COLO668 (cell line): ENCODE data around the gene TNFRSF8.
A peak's percentile ranks its signal among the peaks of the same experiment; 100 is the strongest.

Experiments used
- DNase-seq: peaks from one replicate; lab custom pipeline; 2025; ENCODE audit not compliant: unreplicated experiment; lab: John Stamatoyannopoulos, UW

The TNFRSF8 gene

DNA sequence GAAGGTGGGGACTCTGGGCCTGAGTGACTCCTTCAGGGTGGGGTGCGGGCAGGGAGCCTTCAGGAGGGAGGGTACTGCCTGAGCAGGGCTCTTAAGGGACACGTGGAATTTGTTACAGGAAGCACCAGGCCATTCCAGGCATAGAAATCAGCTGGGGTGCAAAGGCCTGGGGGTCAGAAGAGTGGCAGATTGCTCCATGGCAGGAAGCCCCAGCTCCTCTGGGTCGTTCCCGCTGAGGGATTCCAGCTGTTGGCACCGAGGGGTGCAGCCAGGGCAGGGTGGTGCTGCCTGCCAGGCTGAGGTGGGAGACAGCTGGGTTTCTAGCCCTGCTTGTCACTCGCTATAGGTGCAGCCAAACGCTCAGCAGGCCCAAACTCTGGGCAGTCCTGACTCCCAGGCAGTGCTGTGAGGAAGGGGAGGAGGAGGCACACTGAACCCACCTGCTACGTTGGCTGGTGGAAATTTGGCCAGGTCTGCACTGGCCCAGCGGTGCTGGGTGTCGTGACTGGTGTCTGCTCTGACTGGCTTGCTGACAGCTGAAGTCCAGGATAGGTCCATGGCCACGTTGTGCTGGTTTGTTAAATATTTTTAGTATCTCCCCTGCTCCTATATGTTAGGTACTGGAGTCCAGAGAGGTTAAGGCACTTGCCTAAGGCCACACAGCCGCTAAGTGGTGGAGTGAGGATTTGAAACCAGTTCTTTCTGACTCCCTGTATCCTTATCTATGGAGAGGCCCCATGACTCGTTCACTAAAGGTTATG, 123.0 kb downstream of the TNFRSF8 start:
- no peak for DNase-seq

DNA sequence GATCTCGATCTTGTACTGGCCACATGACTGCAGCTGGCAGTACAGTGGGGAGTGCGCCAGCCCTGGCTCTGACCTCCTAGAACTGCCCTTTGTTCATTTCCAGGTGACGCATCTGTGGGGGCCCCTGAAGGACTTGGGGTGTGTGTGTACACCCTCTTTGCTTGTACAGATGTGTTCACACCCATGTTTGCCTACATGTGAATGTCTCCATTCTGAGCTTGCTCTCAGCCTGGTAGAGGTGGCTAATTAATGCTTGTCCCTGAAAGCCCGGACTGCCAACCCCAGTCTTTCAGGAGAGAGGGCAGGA, 123.5 kb downstream of the TNFRSF8 start:
- no peak for DNase-seq

DNA sequence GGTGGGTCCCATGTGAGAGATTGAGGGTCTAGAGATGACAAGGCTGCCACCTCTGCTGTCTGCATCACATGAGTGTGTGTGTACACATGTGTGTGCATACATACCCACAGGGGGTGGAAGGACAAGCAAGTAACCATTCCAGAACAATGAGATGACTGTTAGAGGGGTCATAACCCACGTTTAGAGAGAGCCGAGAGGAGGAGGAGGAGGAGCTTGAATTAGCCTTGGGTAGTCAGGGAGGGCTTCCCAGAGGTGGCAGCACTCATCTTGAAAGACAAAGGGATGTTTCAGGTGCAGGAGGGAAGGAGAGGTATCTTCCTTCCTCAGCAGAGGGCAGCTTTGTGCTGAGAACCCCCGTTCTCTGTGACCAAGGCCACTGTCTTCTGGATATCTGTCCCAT, 125.0 kb downstream of the TNFRSF8 start:
- no peak for DNase-seq

DNA sequence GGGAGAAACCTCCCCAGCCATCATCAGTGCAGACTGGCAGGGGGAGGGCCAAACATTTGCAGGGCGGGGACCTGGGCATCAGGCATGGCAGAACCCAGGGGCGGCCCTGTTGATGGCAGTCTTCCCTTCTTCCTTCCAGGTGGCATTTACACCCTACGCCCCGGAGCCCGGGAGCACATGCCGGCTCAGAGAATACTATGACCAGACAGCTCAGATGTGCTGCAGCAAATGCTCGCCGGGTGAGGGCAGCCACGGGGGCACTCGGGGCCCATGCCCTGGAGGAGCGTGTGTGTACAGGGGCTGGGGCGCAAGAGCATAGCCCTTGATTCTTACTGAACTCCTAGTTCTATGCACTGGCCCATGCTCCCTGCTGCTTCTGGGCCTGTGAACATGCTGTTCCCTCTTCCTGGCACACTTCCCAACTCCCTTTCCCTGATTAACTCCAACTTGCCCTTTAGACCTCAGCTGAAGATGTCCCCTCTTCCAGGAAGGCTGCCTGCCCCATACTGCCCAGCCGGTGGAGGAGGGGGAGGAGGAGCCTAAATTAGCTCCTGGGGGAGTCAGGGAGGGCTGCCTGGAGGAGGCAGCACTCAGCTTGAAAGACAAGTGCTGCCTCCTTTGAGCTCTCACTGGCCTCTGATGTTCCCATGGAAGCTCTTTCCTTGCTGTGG, 125.7 kb downstream of the TNFRSF8 start:
- no peak for DNase-seq

DNA sequence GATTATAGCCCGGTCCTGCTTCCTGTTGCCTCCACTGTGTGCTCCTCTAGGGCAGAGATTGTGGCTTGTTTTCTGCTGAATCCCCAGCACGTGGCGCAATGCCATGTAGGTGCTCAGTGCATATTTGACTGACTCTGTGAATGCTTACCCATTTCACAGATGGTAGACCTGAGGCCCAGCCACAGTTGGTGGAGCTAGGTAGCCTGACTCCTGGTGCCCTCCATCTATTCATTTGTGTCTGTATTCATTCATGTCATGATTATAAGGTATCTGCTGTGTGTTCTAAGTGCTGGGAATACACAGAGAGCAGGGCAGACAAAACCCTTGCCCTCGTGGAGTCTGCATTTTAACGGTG, 126.2 kb downstream of the TNFRSF8 start:
- no peak for DNase-seq

DNA sequence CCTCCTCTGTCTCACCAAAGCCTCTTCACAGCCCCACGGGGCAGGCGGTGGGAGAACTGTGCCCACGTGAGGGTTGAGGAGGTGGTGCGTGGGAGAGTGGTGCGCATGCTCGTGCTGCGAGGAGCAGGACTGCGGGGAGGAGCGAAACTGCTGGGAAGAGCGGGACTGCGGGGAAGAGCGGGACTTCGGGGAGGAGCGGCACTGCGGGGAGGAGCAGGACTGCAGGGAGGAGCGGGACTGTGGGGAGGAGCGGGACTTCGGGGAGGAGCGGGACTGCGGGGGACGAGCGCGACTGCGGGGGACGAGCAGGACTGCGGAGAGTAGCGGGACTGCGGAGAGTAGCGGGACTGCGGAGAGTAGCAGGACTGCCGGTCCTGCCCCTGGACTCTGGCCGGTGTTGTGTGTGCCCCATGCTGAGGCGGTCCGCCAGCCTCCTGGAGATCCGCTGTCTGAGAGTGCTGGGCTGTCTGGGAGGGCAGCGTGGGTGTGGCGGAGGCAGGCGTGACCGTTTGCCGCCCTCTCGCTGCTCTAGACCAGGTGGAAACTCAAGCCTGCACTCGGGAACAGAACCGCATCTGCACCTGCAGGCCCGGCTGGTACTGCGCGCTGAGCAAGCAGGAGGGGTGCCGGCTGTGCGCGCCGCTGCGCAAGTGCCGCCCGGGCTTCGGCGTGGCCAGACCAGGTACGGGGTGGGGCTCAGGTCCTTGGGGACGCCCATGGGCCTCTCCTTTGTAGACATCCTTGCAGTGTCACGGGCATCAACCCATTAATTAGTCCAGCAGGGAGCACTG, 128.3 kb downstream of the TNFRSF8 start:
- peak; percentile 22 for DNase-seq
